WTC11 (cell line): Measurements from ENCODE around the gene GLT1D1. TPM values are rescaled to one million over a fixed set of nuclear protein-coding genes. Genes with fewer than 3 reads are reported as not detected.

Experiments
- ATAC-seq: fragments of 200-7000 bp; cut with Tn5 transposase; 2 replicates; pipeline ENCODE4 v1.10.0; 2021; ENCODE audit warnings: mild to moderate bottlenecking, moderate library complexity
- CTCF ChIA-PET: fragments of 300-600 bp; sonication (Branson Sonifier 250); formaldehyde crosslinking; loops from one replicate; lab custom pipeline; 2021; ENCODE audit warnings: antibody characterized with exemption; lab: Charles Lee
- POLR2A ChIA-PET: fragments of 350-600 bp; sonication (Branson Sonifier 250); formaldehyde crosslinking; loops from one replicate; lab custom pipeline; 2021; ENCODE audit warnings: antibody characterized with exemption; lab: Charles Lee
- DNase-seq: peaks from one replicate; pipeline ENCODE4 v3.0.0; 2021; ENCODE audit warnings: low spot score
- H3K27ac Mint-ChIP-seq: 2 replicates; pipeline ENCODE4 v1.8.0; 2021; ENCODE audit warnings: mixed read lengths
- H3K27me3 Mint-ChIP-seq: 2 replicates; pipeline ENCODE4 v1.8.0; 2021; ENCODE audit warnings: low read depth, mild to moderate bottlenecking, moderate library complexity, mixed read lengths
- H3K36me3 Mint-ChIP-seq: 2 replicates; pipeline ENCODE4 v1.8.0; 2021; ENCODE audit warnings: mixed read lengths
- H3K4me1 Mint-ChIP-seq: 2 replicates; pipeline ENCODE4 v1.8.0; 2022; ENCODE audit warnings: mixed read lengths
- H3K4me3 Mint-ChIP-seq: 2 replicates; pipeline ENCODE4 v1.8.0; 2021; ENCODE audit warnings: mild to moderate bottlenecking, moderate library complexity, mixed read lengths
- H3K9me3 Mint-ChIP-seq: 2 replicates; pipeline ENCODE4 v1.8.0; 2021; ENCODE audit warnings: mixed read lengths
- ATF1 ChIP-seq: sonication (generic); formaldehyde crosslinking; IDR thresholded peaks from 2 replicates; pipeline ENCODE4 v1.8.1; 2023; ENCODE audit warnings: mild to moderate bottlenecking, moderate library complexity, missing genetic modification reagents
- ATF6 ChIP-seq: sonication (generic); formaldehyde crosslinking; IDR thresholded peaks from 2 replicates; pipeline ENCODE4 v1.8.1; 2023; ENCODE audit warnings: mild to moderate bottlenecking, missing genetic modification reagents
- E2F4 ChIP-seq: sonication (generic); formaldehyde crosslinking; IDR thresholded peaks from 2 replicates; pipeline ENCODE4 v1.8.1; 2022; ENCODE audit warnings: low read depth, mild to moderate bottlenecking, moderate library complexity, missing genetic modification reagents, borderline replicate concordance
- EMX1 ChIP-seq: fragments of 250-450 bp; sonication (Bioruptor Pico); IDR thresholded peaks from 2 replicates; pipeline ENCODE4 v1.8.0; 2021; ENCODE audit warnings: mild to moderate bottlenecking
- GRHL2 ChIP-seq: fragments of 250-450 bp; sonication (Bioruptor Pico); IDR thresholded peaks from 2 replicates; pipeline ENCODE4 v1.8.0; 2022; ENCODE audit warnings: mild to moderate bottlenecking, moderate library complexity; ENCODE audit not compliant: insufficient replicate concordance, severe bottlenecking
- GTF2I ChIP-seq: fragments of 250-450 bp; sonication (Bioruptor Pico); conservative IDR thresholded peaks from 2 replicates; pipeline ENCODE4 v1.4.0; 2021; ENCODE audit warnings: mild to moderate bottlenecking
- HMGXB4 ChIP-seq: sonication (generic); formaldehyde crosslinking; IDR thresholded peaks from 2 replicates; pipeline ENCODE4 v1.8.1; 2023; ENCODE audit warnings: mild to moderate bottlenecking, moderate library complexity, missing genetic modification reagents
- JAZF1 ChIP-seq: fragments of 250-450 bp; sonication (Bioruptor Pico); IDR thresholded peaks from 2 replicates; pipeline ENCODE4 v1.9.0; 2021; ENCODE audit warnings: moderate library complexity, mild to moderate bottlenecking, inconsistent platforms
- JUN ChIP-seq: sonication (generic); formaldehyde crosslinking; IDR thresholded peaks from 2 replicates; pipeline ENCODE4 v1.8.0; 2023; ENCODE audit warnings: mild to moderate bottlenecking, missing genetic modification reagents
- NFATC4 ChIP-seq: fragments of 250-450 bp; sonication (Bioruptor Pico); IDR thresholded peaks from 2 replicates; pipeline ENCODE4 v1.9.0; 2021; ENCODE audit warnings: mild to moderate bottlenecking
- NR1H2 ChIP-seq: sonication (generic); formaldehyde crosslinking; IDR thresholded peaks from 2 replicates; pipeline ENCODE4 v1.9.0; 2021; ENCODE audit warnings: mild to moderate bottlenecking, moderate library complexity, missing genetic modification reagents
- NR3C1 ChIP-seq: sonication (generic); formaldehyde crosslinking; conservative IDR thresholded peaks from 2 replicates; pipeline ENCODE4 v1.8.1; 2023; ENCODE audit warnings: low read depth, mild to moderate bottlenecking, missing genetic modification reagents
- PRRX2 ChIP-seq: fragments of 250-450 bp; sonication (Bioruptor Pico); IDR thresholded peaks from 2 replicates; pipeline ENCODE4 v1.8.0; 2021; ENCODE audit warnings: mild to moderate bottlenecking
- TP53 ChIP-seq: sonication (generic); formaldehyde crosslinking; IDR thresholded peaks from 2 replicates; pipeline ENCODE4 v1.8.1; 2023; ENCODE audit warnings: mild to moderate bottlenecking, missing genetic modification reagents
- ZNF416 ChIP-seq: fragments of 250-450 bp; sonication (Bioruptor Pico); IDR thresholded peaks from 2 replicates; pipeline ENCODE4 v1.9.0; 2021; ENCODE audit warnings: mild to moderate bottlenecking, inconsistent platforms
- total RNA-seq: library from RNA; stranded (reverse); gene quantifications from 3 replicates; pipeline ENCODE4 v1.2.3, GENCODE V29; 2021
- TF ChIP-seq, protein P1 (sequence below): fragments of 200-600 bp; IDR thresholded peaks from 2 replicates; pipeline ENCODE4 v1.8.0; 2022; ENCODE audit warnings: antibody characterized with exemption

Gene GLT1D1
- total RNA-seq, 1 experiment from 2014 or later: 1.5 TPM

GRCh38 chr12:128819293-128820144 is 33.8 kb upstream of the GLT1D1 start:
- ATAC-seq (no peak), DNase-seq (no peak)
- Mint-ChIP-seq H3K27ac (no peak overlapping the region), H3K9me3 (peaks cover 45% of the 10 kb centered on the region), H3K4me1 (peaks cover 18% of the 10 kb centered on the region), H3K36me3 (peaks cover 48% of the 10 kb centered on the region), H3K27me3 (peaks cover 7% of the 10 kb centered on the region), H3K4me3 (no peak overlapping the region)
- POLR2A ChIA-PET: interaction anchor here (0.6 kb wide), 1 partner anchor 807 kb away, joined by 3 read pairs; no protein-coding TSS in a partner anchor
- TF ChIP-seq HMGXB4: no peak
- no peak for TF ChIP-seq NR1H2
- no peak for TF ChIP-seq JUN (CRISPR knock-in tag)
- TF ChIP-seq EMX1 (CRISPR knock-in tag): no peak
- TF ChIP-seq NFATC4 (CRISPR knock-in tag): no peak
- TF ChIP-seq, protein P1, sequence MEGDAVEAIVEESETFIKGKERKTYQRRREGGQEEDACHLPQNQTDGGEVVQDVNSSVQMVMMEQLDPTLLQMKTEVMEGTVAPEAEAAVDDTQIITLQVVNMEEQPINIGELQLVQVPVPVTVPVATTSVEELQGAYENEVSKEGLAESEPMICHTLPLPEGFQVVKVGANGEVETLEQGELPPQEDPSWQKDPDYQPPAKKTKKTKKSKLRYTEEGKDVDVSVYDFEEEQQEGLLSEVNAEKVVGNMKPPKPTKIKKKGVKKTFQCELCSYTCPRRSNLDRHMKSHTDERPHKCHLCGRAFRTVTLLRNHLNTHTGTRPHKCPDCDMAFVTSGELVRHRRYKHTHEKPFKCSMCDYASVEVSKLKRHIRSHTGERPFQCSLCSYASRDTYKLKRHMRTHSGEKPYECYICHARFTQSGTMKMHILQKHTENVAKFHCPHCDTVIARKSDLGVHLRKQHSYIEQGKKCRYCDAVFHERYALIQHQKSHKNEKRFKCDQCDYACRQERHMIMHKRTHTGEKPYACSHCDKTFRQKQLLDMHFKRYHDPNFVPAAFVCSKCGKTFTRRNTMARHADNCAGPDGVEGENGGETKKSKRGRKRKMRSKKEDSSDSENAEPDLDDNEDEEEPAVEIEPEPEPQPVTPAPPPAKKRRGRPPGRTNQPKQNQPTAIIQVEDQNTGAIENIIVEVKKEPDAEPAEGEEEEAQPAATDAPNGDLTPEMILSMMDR: no peak
- CTCF ChIA-PET: interaction anchor here (0.6 kb wide), 1 partner anchor 139 kb away, joined by 3 read pairs; no protein-coding TSS in a partner anchor

- ATAC-seq (no peak), DNase-seq (no peak)
- peaks cover 46% of the 10 kb centered on the region for H3K36me3 Mint-ChIP-seq
- ChIA-PET CTCF (interaction anchor here (0.6 kb wide), 1 partner anchor 138 kb away, joined by 3 read pairs; no protein-coding TSS in a partner anchor), POLR2A (interaction anchor here (0.6 kb wide), 1 partner anchor 808 kb away, joined by 3 read pairs; no protein-coding TSS in a partner anchor)
- H3K27me3 Mint-ChIP-seq: peaks cover 7% of the 10 kb centered on the region
- TF ChIP-seq ATF1 (no peak), NR3C1 (no peak), ATF6 (CRISPR knock-in tag) (no peak), PRRX2 (CRISPR knock-in tag) (no peak), JAZF1 (CRISPR knock-in tag) (no peak), GTF2I (CRISPR knock-in tag) (no peak), E2F4 (CRISPR knock-in tag) (no peak), ZNF416 (CRISPR knock-in tag) (no peak), TP53 (CRISPR knock-in tag) (no peak), GRHL2 (CRISPR knock-in tag) (no peak)
- H3K4me1 Mint-ChIP-seq: peaks cover 18% of the 10 kb centered on the region
- H3K9me3 Mint-ChIP-seq: peaks cover 42% of the 10 kb centered on the region
- H3K4me3 Mint-ChIP-seq: no peak overlapping the region
- H3K27ac Mint-ChIP-seq: no peak overlapping the region
Observed at GRCh38 chr12:128820253-128820652, 33.0 kb upstream of the GLT1D1 start.
